Pons (tissue), 1 donor: ENCODE results near the gene KRTAP12-3.
"Not testable (repeated sequence)": the region's sequence is repeated elsewhere in the genome, so short reads cannot be mapped to it uniquely, and the experiment has no call there.

Experiments used
- DNase-seq: peaks from one replicate; pipeline ENCODE4 v3.0.0-alpha.2; 2016; ENCODE audit warnings: low spot score

KRTAP12-3 gene

DNA sequence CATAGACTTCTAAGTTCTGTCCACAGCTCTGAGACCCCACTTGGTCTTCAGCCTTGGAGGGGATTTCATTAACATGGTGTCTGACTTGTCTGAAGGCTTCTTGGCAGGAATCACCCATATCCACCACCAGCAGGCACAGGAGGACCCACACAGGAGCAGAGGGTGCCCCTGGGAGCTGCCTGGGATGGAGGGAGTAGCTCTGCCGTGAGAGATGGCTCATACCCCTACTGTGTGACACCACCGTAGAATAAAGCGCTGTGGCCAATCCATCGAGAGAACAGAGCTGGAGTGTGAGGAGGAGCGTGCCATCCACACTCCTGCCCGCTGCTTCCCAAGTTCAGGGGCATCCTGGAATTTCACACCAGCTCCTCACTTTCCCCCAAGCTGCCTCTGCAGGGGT, 27.3 kb downstream of the KRTAP12-3 start:
- not testable (repeated sequence) for DNase-seq

GRCh38 chr21:44686000-44686781, 28.5 kb downstream of the KRTAP12-3 start:
- DNase-seq = no peak

DNA sequence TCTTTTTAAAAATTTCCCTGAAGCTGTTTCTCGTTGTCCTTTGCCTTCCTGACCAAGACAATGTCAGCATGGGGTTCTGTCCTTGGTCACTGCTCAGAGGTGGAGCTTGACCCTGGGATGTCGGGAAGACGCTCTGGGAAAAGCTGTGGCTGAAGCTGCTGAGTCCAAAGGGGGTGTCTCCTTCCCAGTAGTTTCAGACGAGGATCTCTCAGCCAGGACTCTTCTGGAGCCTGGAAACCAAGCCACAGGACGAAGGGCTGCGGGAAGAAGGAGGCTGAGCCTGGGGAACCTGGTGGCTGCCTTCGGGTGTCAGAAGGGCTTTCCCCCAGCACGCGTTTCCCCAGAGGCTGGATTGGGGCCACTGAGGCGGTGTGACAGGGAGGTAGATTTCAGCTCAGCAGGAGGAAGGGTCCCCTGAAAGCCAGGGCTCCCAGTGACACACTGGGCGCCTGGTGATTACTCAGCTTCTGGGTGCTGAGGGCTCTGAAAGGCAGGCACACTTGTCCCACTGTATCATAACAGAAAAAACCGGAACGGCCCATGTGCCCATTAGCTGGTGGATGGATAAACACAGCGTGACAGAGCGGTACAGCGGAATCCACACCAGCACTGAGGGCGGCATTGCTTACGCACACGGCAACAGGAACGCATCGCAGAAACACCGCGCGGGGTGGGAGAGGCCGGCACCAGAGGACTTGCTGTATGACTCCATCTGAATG, 29.3 kb downstream of the KRTAP12-3 start:
- DNase-seq = no peak

- no peak for DNase-seq
These were observed 29.9 kb downstream of the KRTAP12-3 start for GRCh38 chr21:44687671-44688070.

- not testable (repeated sequence) for DNase-seq
These were observed 32.0 kb downstream of the KRTAP12-3 start for GRCh38 chr21:44689740-44690139.

- no peak for DNase-seq
These were observed 34.0 kb downstream of the KRTAP12-3 start for GRCh38 chr21:44691686-44692085.

DNA sequence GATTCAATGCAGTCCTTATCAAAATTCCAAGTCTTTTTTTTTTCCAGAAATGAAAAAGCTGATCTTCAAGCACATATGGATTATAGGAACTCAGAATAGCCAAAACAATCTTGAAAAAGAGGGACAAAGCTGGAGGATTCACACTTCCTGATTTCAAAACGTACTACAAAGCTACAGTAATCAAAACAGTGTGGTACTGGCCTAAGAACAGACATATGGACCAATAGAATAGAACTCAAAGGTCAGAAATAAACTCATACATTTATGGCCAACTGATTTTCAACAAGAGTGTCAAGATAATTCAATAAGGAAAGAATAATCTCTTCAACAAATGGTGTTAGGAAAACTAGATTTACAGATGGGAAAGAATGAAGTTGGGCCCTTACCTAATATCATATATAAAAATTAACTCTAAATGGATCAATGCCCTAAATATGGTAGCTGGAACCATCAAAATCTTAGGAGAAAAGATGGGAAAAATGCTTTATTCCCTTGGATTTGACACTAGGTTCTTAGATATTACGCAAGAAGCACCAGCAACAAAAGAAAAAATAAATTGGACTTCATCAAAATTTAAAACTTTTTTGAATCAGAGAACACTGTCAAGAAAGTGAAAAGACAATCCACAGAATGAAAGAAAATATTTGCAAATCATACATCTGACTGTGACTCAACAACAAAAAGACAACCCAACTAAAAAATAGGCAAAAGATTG, 35.2 kb downstream of the KRTAP12-3 start:
- no peak for DNase-seq

DNA sequence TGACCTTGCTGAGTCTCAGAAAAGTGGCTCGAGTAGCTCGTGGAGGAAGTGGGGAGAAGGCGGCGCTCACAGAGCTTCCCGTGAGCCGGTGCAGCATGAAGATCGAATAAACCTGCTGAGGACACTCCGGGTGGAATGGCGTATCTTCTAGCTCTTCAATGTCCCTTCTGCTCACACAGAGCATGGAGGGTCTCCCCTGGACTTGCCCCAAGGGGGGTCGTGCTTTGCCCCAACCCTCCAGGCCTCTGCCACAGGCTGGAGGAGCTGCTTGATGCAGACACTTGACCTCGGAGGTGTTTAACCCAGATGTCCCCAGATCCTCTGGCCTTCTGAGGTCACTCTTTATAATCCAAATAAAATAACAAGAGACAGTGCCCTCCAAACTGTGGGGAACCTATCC, 37.0 kb downstream of the KRTAP12-3 start:
- no peak for DNase-seq

GRCh38 chr21:44695184-44695583, 37.5 kb downstream of the KRTAP12-3 start:
- no peak for DNase-seq

- DNase-seq = no peak
These were observed 37.9 kb downstream of the KRTAP12-3 start for GRCh38 chr21:44695641-44696040.

- DNase-seq = no peak
These were observed 38.8 kb downstream of the KRTAP12-3 start for GRCh38 chr21:44696572-44696971.

DNA sequence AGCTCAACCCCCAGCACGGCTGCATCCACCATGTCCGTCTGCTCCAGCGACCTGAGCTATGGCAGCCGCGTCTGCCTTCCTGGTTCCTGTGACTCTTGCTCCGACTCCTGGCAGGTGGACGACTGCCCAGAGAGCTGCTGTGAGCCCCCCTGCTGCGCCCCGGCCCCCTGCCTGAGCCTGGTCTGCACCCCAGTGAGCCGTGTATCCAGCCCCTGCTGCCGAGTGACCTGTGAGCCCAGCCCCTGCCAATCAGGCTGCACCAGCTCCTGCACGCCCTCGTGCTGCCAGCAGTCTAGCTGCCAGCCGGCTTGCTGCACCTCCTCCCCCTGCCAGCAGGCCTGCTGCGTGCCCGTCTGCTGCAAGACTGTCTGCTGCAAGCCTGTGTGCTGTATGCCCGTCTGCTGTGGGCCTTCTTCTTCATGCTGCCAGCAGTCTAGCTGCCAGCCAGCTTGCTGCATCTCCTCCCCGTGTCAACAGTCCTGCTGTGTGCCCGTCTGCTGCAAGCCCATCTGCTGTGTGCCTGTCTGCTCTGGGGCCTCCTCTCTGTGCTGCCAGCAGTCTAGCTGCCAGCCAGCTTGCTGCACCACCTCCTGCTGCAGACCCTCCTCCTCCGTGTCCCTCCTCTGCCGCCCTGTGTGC, 39.6 kb downstream of the KRTAP12-3 start, which contains the start of gene KRTAP10-12:
Gene KRTAP10-12, plus strand, starts transcription at position 1 of the 639 bp plus-strand sequence. Its CDS starts 30 bp downstream, at position 31.
- not testable (repeated sequence) for DNase-seq

DNA sequence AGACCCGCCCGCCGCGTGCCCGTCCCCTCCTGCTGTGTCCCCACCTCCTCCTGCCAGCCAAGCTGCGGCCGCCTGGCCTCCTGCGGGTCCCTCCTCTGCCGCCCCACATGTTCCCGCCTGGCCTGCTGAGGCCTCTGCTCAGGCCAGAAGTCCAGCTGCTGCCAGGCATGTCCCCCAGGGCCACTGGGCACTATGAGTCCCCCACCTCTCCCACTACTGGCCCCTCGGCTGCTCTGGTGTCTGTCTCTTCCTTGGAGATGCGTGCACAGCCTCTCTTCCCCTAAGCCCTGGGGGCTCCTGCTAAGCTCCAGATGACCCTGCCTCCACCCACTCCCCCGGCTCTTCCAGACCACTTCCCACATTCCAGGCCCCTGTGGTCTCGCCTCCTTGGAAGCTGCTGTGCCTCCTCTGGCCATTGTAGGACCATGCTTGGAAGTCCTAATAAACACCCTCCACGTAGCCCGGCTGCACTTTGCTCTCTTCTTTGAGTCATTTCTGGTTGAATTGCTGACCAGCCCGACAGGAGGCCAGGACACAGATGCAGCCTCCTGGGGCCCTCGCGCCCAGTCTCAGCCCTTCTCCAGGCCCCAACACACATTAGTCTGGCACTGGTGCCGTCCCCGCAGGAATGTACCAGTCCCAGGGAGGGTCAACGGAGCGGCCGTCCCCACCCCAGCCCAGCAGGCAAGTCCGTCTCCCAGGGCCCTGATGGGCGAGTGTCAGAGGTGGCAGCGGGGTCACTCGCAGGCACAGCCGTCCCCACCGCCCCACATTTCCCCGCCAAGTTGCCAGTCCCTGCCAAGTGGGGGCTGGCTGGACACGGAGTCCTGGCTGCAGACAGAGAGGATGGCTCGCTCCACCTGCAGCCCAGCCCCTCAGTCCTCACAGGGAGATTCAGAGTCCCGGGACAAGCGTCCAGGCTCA, 40.3 kb downstream of the KRTAP12-3 start:
- DNase-seq = no peak

DNA sequence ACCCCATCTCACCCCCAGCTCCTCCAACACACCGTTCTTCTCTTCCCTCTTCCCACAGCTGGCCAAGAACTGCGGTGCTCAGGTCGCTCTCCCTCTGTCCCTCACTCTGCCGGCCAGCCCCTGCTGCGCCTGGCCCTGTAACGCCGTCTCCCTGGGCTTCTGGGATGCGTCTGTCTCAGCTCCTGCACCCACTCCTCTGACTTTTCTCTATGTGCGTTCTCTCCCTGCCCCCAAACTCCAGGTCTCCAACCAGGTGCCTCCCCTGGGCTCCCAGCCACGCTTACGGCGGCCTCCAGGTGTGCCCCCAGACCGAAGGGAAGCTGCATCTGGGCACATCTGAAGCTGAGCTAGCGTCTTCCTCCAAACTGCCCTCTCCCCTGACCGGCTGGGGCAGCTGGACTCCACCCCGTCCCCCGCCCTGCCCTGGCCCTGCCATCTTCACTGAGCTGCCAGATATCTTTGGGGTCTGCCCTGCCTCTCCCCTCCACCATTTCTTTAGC, 41.8 kb downstream of the KRTAP12-3 start:
- no peak for DNase-seq

DNA sequence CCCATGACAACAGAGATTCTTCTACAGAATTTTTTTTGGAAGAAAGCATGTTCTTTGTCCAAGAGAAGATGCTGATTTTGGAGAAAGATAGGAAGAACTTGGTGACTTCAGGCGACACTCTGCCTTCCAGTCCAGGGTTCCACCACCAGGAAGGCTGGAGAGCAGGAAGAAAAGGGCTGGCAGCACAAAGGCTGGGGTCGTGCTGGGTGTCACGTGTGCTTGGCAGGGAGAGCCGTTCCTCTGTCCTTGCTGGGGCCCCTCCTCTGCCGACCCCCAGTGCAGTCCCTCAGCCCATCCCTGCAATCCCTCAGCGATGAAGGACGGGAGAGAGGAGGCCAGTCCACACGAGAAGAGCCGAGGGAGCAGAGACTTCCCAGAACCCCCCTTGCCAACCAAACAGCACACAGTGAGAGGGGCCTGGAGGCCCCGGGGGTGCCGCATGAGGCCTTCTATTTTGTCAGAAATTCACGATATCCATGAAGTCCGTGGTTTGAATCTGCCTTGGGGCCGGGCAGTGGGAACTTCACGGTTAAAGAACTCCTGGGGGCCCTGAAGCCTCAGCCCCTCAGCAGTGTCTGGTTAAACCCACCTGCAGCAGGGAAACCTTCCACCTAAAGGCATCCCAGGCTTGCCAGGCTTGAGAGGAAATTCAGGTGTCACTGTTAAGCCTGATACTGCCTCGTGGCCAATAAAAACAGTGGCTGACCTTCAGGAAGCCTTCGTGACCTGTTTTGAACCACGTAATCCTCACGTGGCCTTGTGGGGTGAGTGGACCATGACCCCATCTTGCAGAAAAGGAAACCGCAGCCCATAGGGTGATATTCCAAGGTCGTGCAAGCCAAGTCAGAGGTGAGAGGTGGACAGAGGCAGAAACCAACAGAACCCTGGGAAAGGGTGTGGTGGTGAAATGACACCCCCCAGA, 42.6 kb downstream of the KRTAP12-3 start:
- DNase-seq = no peak

DNA sequence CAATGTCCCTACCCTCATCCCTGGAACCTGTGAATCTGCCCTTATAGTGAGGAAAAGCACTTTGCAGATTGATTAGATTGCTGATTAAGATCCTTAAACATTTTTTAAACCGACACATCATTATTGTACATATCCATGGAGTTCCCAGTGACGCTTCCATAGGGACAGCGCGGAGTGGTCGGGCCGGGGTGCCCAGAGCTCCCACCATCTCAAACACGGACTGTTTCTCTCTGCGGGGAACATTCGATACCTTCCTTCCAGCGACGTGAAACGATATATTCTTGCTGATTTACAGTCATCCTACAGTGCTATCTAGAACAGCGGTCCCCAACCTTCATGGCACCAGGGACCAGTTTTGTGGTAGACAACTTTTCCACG, 43.3 kb downstream of the KRTAP12-3 start:
- no peak for DNase-seq

- no peak for DNase-seq
These were observed 43.8 kb downstream of the KRTAP12-3 start for GRCh38 chr21:44701541-44701940.

GRCh38 chr21:44702111-44702972, 44.6 kb downstream of the KRTAP12-3 start:
- DNase-seq = no peak
